Activated naive CD4-positive, alpha-beta T cell treated with anti-CD3 and anti-CD28 coated beads for 36 hours (primary cell): ENCODE data around the gene GATD1. TPM values are rescaled to one million over a fixed set of nuclear protein-coding genes. Genes with fewer than 3 reads are reported as not detected.

ENCODE experiments used
- total RNA-seq, 2 experiments: library from RNA; stranded (reverse); gene quantifications; one replicate each; pipeline ENCODE4 v1.2.3, GENCODE V29; 2021

GATD1 gene
- total RNA-seq, 2 experiments from 2014 or later, result 33.0 to 34.3 TPM

Other genes starting within 250 kb of the GATD1 start
- 10 to 100 TPM; 22.0 to 25.8 TPM for gene HRAS, start 241.9 kb downstream of the GATD1 start, total RNA-seq
- 1 to 10 TPM; 1.0 to 1.3 TPM for gene LRRC56, start 240.0 kb downstream of the GATD1 start, total RNA-seq
- gene LMNTD2, start 216.7 kb downstream of the GATD1 start, total RNA-seq, result 1 to 10 TPM; 4.5 to 5.2 TPM
- 1 to 10 TPM; 8.3 to 9.9 TPM for gene RASSF7, start 216.5 kb downstream of the GATD1 start, total RNA-seq
- gene PHRF1, start 201.0 kb downstream of the GATD1 start, total RNA-seq, result 10 to 100 TPM; 25.6 to 26.1 TPM
- 10 to 100 TPM; 83.2 to 92.7 TPM for gene IRF7, start 161.5 kb downstream of the GATD1 start, total RNA-seq
- gene CDHR5, start 152.5 kb downstream of the GATD1 start, total RNA-seq, result not detected
- not detected for gene SCT, start 150.3 kb downstream of the GATD1 start, total RNA-seq
- 1 to 10 TPM; 1.0 to 1.2 TPM for gene DRD4, start 140.2 kb downstream of the GATD1 start, total RNA-seq
- 10 to 100 TPM; 57.5 to 67.9 TPM for gene DEAF1, start 82.3 kb downstream of the GATD1 start, total RNA-seq
- 1 to 10 TPM; 5.6 to 6.0 TPM for gene TMEM80, start 81.7 kb downstream of the GATD1 start, total RNA-seq
- gene EPS8L2, start 71.3 kb downstream of the GATD1 start, total RNA-seq, result 1 to 10 TPM; 7.1 to 8.1 TPM
- gene TALDO1, start 30.0 kb downstream of the GATD1 start, total RNA-seq, result 100 to 1,000 TPM; 327 to 360 TPM
- gene CEND1, start 12.6 kb upstream of the GATD1 start, total RNA-seq, result under 1 TPM in 1 of 2 experiments, not detected in 1; 0.17 TPM
- 10 to 100 TPM; 19.1 to 21.8 TPM for gene SLC25A22, start 20.8 kb upstream of the GATD1 start, total RNA-seq
- gene PIDD1, start 27.7 kb upstream of the GATD1 start, total RNA-seq, result 10 to 100 TPM; 43.2 to 45.2 TPM
- 1,000 to 10,000 TPM; 3,807 to 3,940 TPM for gene RPLP2, start 32.5 kb upstream of the GATD1 start, total RNA-seq
- 10 to 100 TPM; 15.5 to 22.6 TPM for gene PNPLA2, start 41.4 kb upstream of the GATD1 start, total RNA-seq
- under 1 TPM; 0.32 to 0.41 TPM for gene CRACR2B, start 50.4 kb upstream of the GATD1 start, total RNA-seq
- 10 to 100 TPM; 16.3 to 18.1 TPM for gene CD151, start 55.5 kb upstream of the GATD1 start, total RNA-seq
- gene POLR2L, start 65.0 kb upstream of the GATD1 start, total RNA-seq, result 10 to 100 TPM; 68.1 to 68.2 TPM
- 1 to 10 TPM; 5.0 to 6.3 TPM for gene TSPAN4, start 65.4 kb upstream of the GATD1 start, total RNA-seq
- 10 to 100 TPM; 51.8 to 56.3 TPM for gene CHID1, start 133.3 kb upstream of the GATD1 start, total RNA-seq
- gene AP2A2, start 148.4 kb upstream of the GATD1 start, total RNA-seq, result 10 to 100 TPM; 34.6 to 36.6 TPM